Right ventricle myocardium inferior (tissue), 1 donor: Measurements from ENCODE around the gene PARD3. TPM values are rescaled to one million over a fixed set of nuclear protein-coding genes. Genes with fewer than 3 reads are reported as not detected.

Experiments
- ATAC-seq: fragments of 200-7000 bp; cut with Tn5 transposase; one replicate; pipeline ENCODE4 v1.9.1; 2020; ENCODE audit warnings: mild to moderate bottlenecking, moderate library complexity
- DNase-seq: peaks from one replicate; pipeline ENCODE4 v3.0.0; 2021; ENCODE audit errors: missing footprints
- intact Hi-C: fragments of 100-400 bp; cut with DNase I; formaldehyde crosslinking; loops from one replicate; pipeline ENCODE4 v1.11.0; 2022
- total RNA-seq: library from RNA; stranded (reverse); fragmentation: NEBNext Ultra II Directional; extraction: Animal tissue kit (Norgen Biotek cat#: 25700); gene quantifications from one replicate; pipeline ENCODE4 v1.2.1, GENCODE V29; 2021
- donor health status: DM: no; HTN: yes; CAD: no; lungs with severe emphysema.

PARD3 gene
- total RNA-seq, 1 donor from 2014 or later = 34.6 TPM

GRCh38 chr10:34213193-34213804, 601.8 kb downstream of the PARD3 start:
- ATAC-seq = no peak
- intact Hi-C loops = no loop called here

GRCh38 chr10:34207343-34207742, 607.8 kb downstream of the PARD3 start:
- ATAC-seq = no peak

More at GRCh38 chr10:34213193-34213804, 601.8 kb downstream of the PARD3 start:
- DNase-seq = no peak

GRCh38 chr10:34206935-34207268, 608.2 kb downstream of the PARD3 start:
- ATAC-seq = no peak
- DNase-seq = no peak
- intact Hi-C loops = no loop called here

More at GRCh38 chr10:34207343-34207742, 607.8 kb downstream of the PARD3 start:
- intact Hi-C loops = no loop called here
- no peak for DNase-seq

- DNase-seq (no peak), ATAC-seq (no peak)
- intact Hi-C loops = no loop called here
Observed at GRCh38 chr10:34206078-34206934, 608.8 kb downstream of the PARD3 start.

GRCh38 chr10:34205452-34205851, 609.6 kb downstream of the PARD3 start:
- peak; percentile 64 for DNase-seq
- no peak for ATAC-seq
- intact Hi-C loops = no loop called here

GRCh38 chr10:34203966-34204630, 611.0 kb downstream of the PARD3 start:
- ATAC-seq = no peak
- intact Hi-C loops = no loop called here
- no peak for DNase-seq

GRCh38 chr10:34200355-34200901, 614.7 kb downstream of the PARD3 start:
- DNase-seq (no peak), ATAC-seq (peak; percentile 37)
- intact Hi-C loops = no loop called here

- intact Hi-C loops = no loop called here
- DNase-seq (no peak), ATAC-seq (no peak)
Observed at GRCh38 chr10:34198953-34199352, 616.1 kb downstream of the PARD3 start.

- intact Hi-C loops = no loop called here
- ATAC-seq = no peak
Observed at GRCh38 chr10:34196058-34196433, 619.0 kb downstream of the PARD3 start.

GRCh38 chr10:34195364-34196057, 619.6 kb downstream of the PARD3 start:
- ATAC-seq (no peak), DNase-seq (no peak)
- intact Hi-C loops = no loop called here

More at GRCh38 chr10:34196058-34196433, 619.0 kb downstream of the PARD3 start:
- no peak for DNase-seq

GRCh38 chr10:34193931-34194626, 621.0 kb downstream of the PARD3 start:
- intact Hi-C loops = no loop called here
- no peak for ATAC-seq

GRCh38 chr10:34192646-34193045, 622.5 kb downstream of the PARD3 start:
- DNase-seq (no peak), ATAC-seq (no peak)
- intact Hi-C loops = no loop called here

More at GRCh38 chr10:34193931-34194626, 621.0 kb downstream of the PARD3 start:
- DNase-seq = no peak

- no peak for ATAC-seq
- intact Hi-C loops = no loop called here
- DNase-seq = no peak
Observed at GRCh38 chr10:34191406-34191805, 623.7 kb downstream of the PARD3 start.

- no peak for ATAC-seq
- intact Hi-C loops = no loop called here
- no peak for DNase-seq
Observed at GRCh38 chr10:34190580-34190979, 624.5 kb downstream of the PARD3 start.

GRCh38 chr10:34189830-34190229, 625.3 kb downstream of the PARD3 start:
- ATAC-seq (no peak), DNase-seq (no peak)
- intact Hi-C loops = no loop called here

GRCh38 chr10:34188221-34188620, 626.9 kb downstream of the PARD3 start:
- DNase-seq = no peak
- intact Hi-C loops = no loop called here
- no peak for ATAC-seq

GRCh38 chr10:34187201-34187600, 627.9 kb downstream of the PARD3 start:
- ATAC-seq = no peak

GRCh38 chr10:34186745-34187144, 628.4 kb downstream of the PARD3 start:
- no peak for ATAC-seq
- no peak for DNase-seq
- intact Hi-C loops = no loop called here

More at GRCh38 chr10:34187201-34187600, 627.9 kb downstream of the PARD3 start:
- intact Hi-C loops = no loop called here
- no peak for DNase-seq
